OCI-LY1 (cell line): ENCODE measurements around the gene RMND5A.

Experiments
- EZH2 ChIP-seq: fragments of 200-600 bp; sonication (generic), shearing (Covaris generic); IDR thresholded peaks from 2 replicates; pipeline ENCODE4 v1.8.0; 2017; ENCODE audit warnings: borderline replicate concordance, mixed run types, mild to moderate bottlenecking, antibody characterized with exemption, low read length, moderate library complexity, mixed read lengths
- TF ChIP-seq, protein P1 (sequence below): fragments of 200-600 bp; sonication (generic), shearing (Covaris generic); IDR thresholded peaks from 2 replicates; pipeline ENCODE4 v1.5.1; 2017; ENCODE audit warnings: mild to moderate bottlenecking, antibody characterized with exemption, low read length, moderate library complexity, mixed read lengths

DNA sequence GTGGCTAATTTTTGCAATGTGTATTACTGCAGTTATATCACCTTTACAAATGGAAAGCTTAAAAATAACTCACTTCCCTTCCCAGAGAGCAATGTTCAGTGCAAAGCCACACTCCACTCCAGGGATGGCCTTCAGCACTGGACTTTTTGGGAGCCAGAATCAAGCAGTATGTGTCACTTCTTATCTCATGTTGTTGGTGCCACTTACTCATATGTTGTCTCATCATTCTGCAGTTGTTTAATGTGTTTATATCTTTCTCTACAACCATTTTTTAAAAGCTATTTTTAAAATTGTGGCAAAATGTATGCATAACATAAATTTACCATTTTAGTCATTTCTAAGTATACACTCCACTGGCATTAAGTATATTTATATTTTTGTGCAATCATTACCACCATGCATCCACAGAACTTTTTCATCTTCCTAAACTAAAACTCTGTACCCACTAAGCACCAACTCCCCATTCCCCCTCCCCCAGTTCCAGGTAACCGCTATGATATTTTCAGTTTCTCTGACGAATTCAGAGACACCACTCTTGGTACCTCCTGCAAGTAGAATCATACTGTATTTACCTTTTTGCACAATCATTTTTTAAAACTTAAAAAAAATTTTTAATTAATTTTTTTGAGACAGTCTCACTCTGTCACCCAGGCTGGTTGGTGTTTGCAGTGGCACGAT, 102.7 kb downstream of the RMND5A start:
- TF ChIP-seq, protein P1, sequence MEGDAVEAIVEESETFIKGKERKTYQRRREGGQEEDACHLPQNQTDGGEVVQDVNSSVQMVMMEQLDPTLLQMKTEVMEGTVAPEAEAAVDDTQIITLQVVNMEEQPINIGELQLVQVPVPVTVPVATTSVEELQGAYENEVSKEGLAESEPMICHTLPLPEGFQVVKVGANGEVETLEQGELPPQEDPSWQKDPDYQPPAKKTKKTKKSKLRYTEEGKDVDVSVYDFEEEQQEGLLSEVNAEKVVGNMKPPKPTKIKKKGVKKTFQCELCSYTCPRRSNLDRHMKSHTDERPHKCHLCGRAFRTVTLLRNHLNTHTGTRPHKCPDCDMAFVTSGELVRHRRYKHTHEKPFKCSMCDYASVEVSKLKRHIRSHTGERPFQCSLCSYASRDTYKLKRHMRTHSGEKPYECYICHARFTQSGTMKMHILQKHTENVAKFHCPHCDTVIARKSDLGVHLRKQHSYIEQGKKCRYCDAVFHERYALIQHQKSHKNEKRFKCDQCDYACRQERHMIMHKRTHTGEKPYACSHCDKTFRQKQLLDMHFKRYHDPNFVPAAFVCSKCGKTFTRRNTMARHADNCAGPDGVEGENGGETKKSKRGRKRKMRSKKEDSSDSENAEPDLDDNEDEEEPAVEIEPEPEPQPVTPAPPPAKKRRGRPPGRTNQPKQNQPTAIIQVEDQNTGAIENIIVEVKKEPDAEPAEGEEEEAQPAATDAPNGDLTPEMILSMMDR = no peak
- no peak for TF ChIP-seq EZH2
